ENCODE measurements around the gene PRAMEF33.
"Not testable (repeated sequence)": the region's sequence is repeated elsewhere in the genome, so short reads cannot be mapped to it uniquely, and the experiment has no call there.

Gene PRAMEF33, protein sequence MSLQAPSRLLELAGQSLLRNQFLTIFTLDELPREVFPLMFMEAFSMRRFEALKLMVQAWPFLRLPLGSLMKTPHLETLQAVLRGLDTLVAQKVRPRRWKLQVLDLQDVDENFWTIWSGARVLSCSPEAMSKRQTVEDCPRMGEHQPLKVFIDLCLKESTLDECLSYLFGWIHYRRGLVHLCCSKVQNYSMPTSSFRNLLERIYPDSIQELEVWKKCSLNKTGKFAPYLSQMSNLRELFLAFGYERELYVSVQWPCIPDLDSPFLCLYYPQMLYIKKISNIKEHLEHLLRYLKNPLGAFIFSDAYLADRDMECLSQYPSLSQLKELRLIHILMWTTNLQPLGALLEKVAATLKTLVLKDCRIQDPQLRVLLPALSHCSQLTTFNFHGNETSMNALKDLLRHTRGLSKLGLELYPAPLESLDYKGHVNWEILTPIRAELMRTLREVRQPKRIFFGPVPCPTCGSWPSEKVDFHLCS

DNA sequence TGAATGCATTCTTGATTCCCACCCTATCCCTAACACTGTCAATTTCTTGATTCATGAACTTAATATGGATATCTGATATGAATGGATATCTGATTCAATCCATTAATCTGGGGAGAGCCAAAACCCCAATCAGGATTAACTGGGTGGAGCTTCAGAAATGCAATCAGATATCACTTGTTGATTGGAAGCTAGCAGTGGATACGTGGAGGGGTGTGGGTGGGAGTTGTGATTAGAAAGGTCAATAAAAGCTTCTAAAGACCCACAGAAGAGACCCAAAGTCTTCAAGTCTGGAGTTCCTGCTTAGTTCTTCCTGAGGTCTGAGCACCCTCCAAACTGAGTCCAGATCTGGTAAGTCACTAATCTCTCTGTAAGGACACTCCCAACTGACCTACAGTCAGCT is at the start of gene PRAMEF33:
Gene PRAMEF33 (plus strand): TSS at position 301 of the 400 bp plus-strand sequence. CDS start 2,416 bp downstream, outside the sequence.
- H3K4me1 Mint-ChIP-seq, H3K27ac Mint-ChIP-seq: not testable (repeated sequence)

DNA sequence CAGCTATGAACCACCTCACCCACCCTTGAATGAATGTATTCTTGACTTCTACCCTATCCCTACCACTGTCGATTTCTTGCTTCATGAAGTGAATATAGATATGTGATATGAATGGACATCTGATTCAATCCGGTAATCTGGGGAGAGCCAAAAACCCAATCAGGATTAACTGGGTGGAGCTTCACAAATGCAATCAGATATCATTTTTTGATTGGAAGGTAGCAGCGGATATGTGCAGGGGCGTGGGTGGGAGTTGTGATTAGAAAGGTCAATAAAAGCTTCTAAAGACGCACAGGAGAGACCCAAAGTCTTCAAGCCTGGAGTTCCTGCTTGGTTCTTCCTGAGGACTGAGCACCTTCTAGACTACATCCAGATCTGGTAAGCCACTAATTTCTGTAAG is 49.4 kb upstream of the PRAMEF33 start, which contains the start of gene PRAMEF5:
Gene PRAMEF5 (plus strand): TSS at position 301 of the 400 bp plus-strand sequence. CDS start 5,071 bp downstream, outside the sequence.
- H3K27me3 Mint-ChIP-seq (ENCODE audit: low read depth); H3K4me3 Mint-ChIP-seq; H3K27ac Mint-ChIP-seq; H3K9me3 Mint-ChIP-seq; H3K36me3 Mint-ChIP-seq (ENCODE audit: low read depth); H3K4me1 Mint-ChIP-seq: not testable (repeated sequence)

More for the DNA sequence above, at the start of gene PRAMEF33:
- H3K27me3 Mint-ChIP-seq (ENCODE audit: low read depth); H3K36me3 Mint-ChIP-seq (ENCODE audit: low read depth); H3K9me3 Mint-ChIP-seq; H3K4me3 Mint-ChIP-seq: not testable (repeated sequence)

DNA sequence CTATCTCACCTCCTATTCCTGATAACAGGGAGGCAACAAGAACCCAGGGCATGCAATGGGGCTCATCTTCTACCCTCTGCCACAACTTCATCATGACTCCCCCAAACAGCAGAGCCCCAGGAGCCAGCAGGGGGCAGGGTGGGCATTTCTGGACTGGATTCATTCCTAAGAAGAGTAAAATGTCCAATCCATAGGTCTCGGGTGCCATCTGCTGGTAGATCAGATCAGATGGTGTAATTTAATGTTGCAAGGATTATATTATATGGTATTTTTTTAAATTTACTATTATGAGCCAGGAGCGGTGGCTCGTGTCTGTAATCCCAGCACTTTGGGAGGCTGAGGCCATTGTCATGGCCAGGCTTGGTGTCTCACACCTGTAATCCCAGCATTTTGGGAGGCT is 38.2 kb upstream of the PRAMEF33 start:
- not testable (repeated sequence) for H3K4me3 Mint-ChIP-seq; H3K4me1 Mint-ChIP-seq; H3K9me3 Mint-ChIP-seq; H3K36me3 Mint-ChIP-seq (ENCODE audit: low read depth); H3K27me3 Mint-ChIP-seq (ENCODE audit: low read depth); H3K27ac Mint-ChIP-seq

DNA sequence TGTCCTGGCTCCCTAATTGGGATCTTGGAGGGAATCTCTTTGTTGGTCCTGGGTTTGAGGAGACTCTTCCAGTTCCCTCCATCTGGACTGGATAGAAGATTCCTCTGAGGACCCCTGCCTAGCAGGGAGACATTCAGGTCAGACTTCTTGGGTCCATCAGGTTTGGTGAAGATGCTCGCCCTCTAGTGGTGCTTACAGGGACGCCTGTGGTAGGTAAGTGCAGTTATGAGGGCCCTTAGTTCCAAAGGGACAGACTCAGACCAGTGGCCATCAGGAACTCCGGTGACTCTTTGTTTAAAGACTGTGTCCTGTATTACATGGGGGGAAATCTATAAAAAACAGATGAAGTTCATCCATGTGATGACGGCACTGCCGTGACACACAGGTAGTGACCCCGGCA is 26.3 kb upstream of the PRAMEF33 start:
- not testable (repeated sequence) for H3K36me3 Mint-ChIP-seq (ENCODE audit: low read depth); H3K27ac Mint-ChIP-seq; H3K4me3 Mint-ChIP-seq; H3K4me1 Mint-ChIP-seq; H3K27me3 Mint-ChIP-seq (ENCODE audit: low read depth); H3K9me3 Mint-ChIP-seq

DNA sequence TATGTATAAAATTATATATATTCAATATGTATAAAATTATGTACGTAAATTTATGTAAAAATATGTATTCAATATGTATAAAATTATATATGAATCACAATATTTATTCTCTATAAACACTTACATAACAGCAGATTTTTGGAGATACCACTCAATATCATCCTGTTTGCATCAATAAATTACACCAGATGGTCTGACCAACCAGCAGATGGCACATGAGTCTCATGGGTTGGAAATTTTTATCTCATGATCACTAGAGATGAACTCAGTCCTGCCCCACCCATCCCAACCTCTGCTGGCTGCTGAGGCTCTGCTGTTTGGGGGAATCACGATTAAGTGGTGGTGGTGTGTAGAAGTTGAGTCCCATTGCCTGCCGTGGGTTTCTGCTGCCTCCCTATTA is 23.7 kb upstream of the PRAMEF33 start:
- not testable (repeated sequence) for H3K36me3 Mint-ChIP-seq (ENCODE audit: low read depth); H3K9me3 Mint-ChIP-seq; H3K4me3 Mint-ChIP-seq; H3K27ac Mint-ChIP-seq; H3K4me1 Mint-ChIP-seq; H3K27me3 Mint-ChIP-seq (ENCODE audit: low read depth)

DNA sequence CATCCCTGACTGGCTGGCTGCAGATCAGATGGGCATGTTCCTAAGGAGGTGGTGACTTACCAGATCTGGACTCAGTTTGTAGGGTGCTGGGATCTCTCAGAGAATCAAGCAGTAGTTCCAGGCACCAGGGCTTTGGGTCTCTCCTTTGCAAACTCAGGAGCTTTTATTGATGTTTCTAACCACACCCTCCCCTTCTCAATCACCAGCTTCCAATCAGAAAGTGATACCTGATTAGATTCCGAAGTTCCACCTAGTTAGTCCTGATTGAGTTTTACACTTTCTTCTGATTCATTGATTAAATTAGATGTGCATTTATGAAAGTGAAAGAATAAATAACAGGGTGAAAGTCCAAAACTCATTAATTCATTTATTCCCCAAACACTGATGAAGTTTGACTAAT is 18.3 kb upstream of the PRAMEF33 start, which contains the start of gene PRAMEF8:
Gene PRAMEF8 (minus strand): TSS at position 101 of the 400 bp plus-strand sequence. CDS start 1,046 bp downstream, outside the sequence.
- not testable (repeated sequence) for H3K4me3 Mint-ChIP-seq; H3K36me3 Mint-ChIP-seq (ENCODE audit: low read depth); H3K4me1 Mint-ChIP-seq; H3K27me3 Mint-ChIP-seq (ENCODE audit: low read depth); H3K9me3 Mint-ChIP-seq; H3K27ac Mint-ChIP-seq

DNA sequence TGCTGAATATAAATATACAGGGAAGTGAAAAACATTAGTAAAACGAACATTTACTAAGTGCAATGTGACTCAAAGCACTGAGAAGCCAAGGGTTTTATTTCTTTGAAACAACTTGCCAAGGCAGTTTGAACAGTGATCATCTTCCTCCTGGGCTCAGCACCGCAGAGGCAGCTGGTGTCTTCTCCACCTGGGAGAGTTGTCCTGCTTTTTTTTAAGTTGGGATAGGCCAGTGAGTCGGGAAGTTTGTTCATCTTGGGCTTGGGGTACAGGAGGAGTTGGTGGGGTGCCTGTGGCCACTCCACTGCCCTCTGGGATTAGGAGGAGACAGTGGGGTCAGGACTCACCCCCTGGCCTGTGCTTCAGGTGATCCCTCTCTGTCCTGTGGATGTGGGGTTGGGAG is 14.3 kb upstream of the PRAMEF33 start:
- not testable (repeated sequence) for H3K4me3 Mint-ChIP-seq; H3K27ac Mint-ChIP-seq; H3K36me3 Mint-ChIP-seq (ENCODE audit: low read depth); H3K4me1 Mint-ChIP-seq; H3K9me3 Mint-ChIP-seq; H3K27me3 Mint-ChIP-seq (ENCODE audit: low read depth)

DNA sequence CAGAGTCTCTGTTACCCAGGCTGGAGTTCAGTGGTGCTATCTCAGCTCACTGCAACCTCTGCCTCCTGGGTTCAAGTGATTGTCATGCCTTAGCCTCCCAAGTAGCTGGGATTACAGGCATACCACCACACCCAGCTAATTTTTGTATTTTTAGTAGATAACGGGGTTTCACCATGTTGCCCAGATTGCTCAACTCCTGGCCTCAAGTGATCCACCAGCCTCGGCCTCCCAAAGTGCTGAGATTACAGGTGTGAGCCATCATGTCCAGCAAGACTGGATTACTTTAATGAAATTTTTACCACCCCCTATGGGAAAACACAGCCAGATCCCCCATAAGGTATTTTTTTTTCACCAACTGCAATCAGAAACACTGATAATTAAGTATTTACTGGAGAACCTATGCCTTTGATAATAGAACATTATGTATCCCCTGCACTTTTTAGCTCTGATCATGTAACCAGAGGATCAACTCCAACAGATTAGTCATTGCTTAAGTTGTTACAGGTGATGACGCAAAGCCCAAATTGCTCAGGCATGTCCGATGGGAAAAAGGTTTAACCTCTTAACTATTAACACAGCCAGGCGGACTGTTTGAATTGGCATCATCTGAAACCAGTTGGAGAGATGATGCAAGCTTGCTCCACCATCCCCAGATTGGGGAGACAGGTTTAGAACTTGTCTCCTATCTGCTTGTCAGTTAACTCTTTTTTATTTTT is 6.0 kb upstream of the PRAMEF33 start:
- not testable (repeated sequence) for H3K27me3 Mint-ChIP-seq (ENCODE audit: low read depth); H3K4me1 Mint-ChIP-seq; H3K36me3 Mint-ChIP-seq (ENCODE audit: low read depth); H3K4me3 Mint-ChIP-seq; H3K27ac Mint-ChIP-seq; H3K9me3 Mint-ChIP-seq

GRCh38 chr1:13298699-13299098 is 4.6 kb upstream of the PRAMEF33 start:
- H3K4me1 Mint-ChIP-seq; H3K27ac Mint-ChIP-seq; H3K27me3 Mint-ChIP-seq (ENCODE audit: low read depth); H3K9me3 Mint-ChIP-seq; H3K4me3 Mint-ChIP-seq; H3K36me3 Mint-ChIP-seq (ENCODE audit: low read depth): not testable (repeated sequence)

DNA sequence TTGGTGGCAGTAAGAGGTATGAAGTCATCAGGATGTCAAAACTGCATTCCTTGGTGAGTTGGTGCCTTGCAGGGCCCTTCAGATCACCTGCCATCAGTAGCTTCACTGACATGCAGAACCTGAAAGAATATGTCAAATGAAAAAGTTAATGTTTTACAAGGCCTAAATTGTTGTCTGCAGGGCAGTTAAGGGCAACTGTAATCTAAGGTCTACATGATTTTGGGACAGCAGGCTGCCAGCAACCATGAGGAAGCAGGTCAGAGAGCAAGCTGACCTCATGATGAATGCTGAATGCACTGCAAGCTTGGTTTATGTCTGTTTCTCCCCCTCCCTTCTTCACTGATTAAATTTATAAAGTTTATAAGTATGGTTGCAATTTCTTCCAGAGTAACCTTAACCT is 1.1 kb upstream of the PRAMEF33 start:
- H3K4me3 Mint-ChIP-seq; H3K36me3 Mint-ChIP-seq (ENCODE audit: low read depth); H3K27ac Mint-ChIP-seq; H3K4me1 Mint-ChIP-seq; H3K9me3 Mint-ChIP-seq; H3K27me3 Mint-ChIP-seq (ENCODE audit: low read depth): not testable (repeated sequence)

- not testable (repeated sequence) for H3K4me3 Mint-ChIP-seq; H3K27ac Mint-ChIP-seq; H3K4me1 Mint-ChIP-seq; H3K27me3 Mint-ChIP-seq (ENCODE audit: low read depth); H3K36me3 Mint-ChIP-seq (ENCODE audit: low read depth); H3K9me3 Mint-ChIP-seq
Observed at GRCh38 chr1:13315281-13315680, 11.9 kb downstream of the PRAMEF33 start, which contains the start of gene PRAMEF15. TSS of gene PRAMEF15 (plus strand) at chr1:13315581. CDS start at chr1:13318408, 2,827 bp downstream.

- H3K4me1 Mint-ChIP-seq; H3K9me3 Mint-ChIP-seq; H3K36me3 Mint-ChIP-seq (ENCODE audit: low read depth); H3K27me3 Mint-ChIP-seq (ENCODE audit: low read depth); H3K4me3 Mint-ChIP-seq; H3K27ac Mint-ChIP-seq: not testable (repeated sequence)
Observed at GRCh38 chr1:13342496-13342895, 39.2 kb downstream of the PRAMEF33 start.

DNA sequence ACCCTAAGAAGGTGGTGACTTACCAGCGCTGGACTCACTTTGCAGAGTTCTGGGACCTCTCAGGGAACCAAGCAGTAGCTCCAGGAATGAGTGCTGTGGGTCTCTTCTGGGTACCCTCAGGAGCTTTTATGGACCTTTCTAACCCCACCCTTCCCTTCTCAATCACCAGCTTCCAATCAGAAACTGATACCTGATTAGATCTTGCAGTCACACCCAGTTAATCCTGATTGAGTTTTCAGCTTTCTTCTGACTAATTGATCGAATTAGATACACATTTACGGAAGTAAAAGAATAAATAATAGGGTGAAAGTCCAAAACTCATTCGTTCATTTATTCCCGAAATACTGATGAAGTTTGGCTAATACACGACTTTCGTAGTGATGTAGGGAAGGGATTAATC is 43.7 kb downstream of the PRAMEF33 start, which contains the start of gene PRAMEF14:
Gene PRAMEF14 (minus strand): TSS at position 101 of the 400 bp plus-strand sequence. CDS start 1,820 bp downstream, outside the sequence.
- not testable (repeated sequence) for H3K4me3 Mint-ChIP-seq; H3K36me3 Mint-ChIP-seq (ENCODE audit: low read depth); H3K4me1 Mint-ChIP-seq; H3K9me3 Mint-ChIP-seq; H3K27me3 Mint-ChIP-seq (ENCODE audit: low read depth); H3K27ac Mint-ChIP-seq

DNA sequence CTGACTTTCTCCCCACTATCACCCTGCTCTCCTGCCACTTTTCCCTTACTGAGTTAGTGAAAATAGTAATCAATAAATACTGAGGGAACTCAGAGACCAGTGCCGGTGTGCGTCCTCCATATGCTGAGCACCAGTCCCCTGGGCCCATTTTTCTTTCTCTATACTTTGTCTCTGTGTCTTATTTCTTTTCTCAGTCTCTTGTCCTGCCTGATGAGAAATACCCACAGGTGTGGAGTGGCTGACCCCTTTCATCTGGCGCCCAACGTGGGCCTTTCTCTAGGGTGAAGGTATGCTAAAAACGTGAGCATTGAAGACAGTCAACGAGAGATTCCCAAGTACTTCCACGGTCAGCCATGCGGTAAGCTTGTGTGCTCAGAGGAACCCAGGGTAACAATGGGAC is 50.1 kb downstream of the PRAMEF33 start:
- not testable (repeated sequence) for H3K9me3 Mint-ChIP-seq; H3K4me3 Mint-ChIP-seq; H3K36me3 Mint-ChIP-seq (ENCODE audit: low read depth); H3K27me3 Mint-ChIP-seq (ENCODE audit: low read depth); H3K4me1 Mint-ChIP-seq; H3K27ac Mint-ChIP-seq

GRCh38 chr1:13354475-13354874 is 51.1 kb downstream of the PRAMEF33 start:
- H3K36me3 Mint-ChIP-seq (ENCODE audit: low read depth); H3K27ac Mint-ChIP-seq; H3K9me3 Mint-ChIP-seq; H3K4me3 Mint-ChIP-seq; H3K27me3 Mint-ChIP-seq (ENCODE audit: low read depth); H3K4me1 Mint-ChIP-seq: not testable (repeated sequence)

Measured in nephron (organoid).